CD4-positive, alpha-beta T cell treated with Interleukin-17A for 4 hours (primary cell): ENCODE data around the gene PGAP3.
"Not testable (repeated sequence)": the region's sequence is repeated elsewhere in the genome, so short reads cannot be mapped to it uniquely, and the experiment has no call there.

ENCODE experiments used
- DNase-seq: peaks from one replicate; pipeline ENCODE4 v3.0.0-alpha.2; 2020; ENCODE audit warnings: mixed read lengths

Gene PGAP3

DNA sequence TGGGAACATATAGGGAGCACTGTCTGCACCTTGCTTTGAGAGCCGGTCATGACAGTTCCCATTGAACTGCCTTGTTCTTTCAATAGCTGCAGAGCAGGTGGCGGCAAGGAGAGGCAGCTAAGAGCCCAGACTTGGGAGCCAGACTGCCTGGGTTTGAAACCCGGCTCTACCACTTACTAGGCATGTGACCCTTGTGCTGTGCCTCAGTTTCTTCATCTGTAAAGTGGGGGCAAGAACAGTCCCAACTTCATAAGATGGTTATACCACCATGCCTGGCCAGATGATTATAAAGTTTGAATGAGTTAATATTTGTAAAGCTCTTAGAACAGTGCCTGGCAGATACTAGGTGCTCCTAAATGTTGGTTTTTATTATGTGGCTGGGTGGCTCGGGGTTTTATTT lies 26.4 kb upstream of the PGAP3 start:
- DNase-seq, result no peak

DNA sequence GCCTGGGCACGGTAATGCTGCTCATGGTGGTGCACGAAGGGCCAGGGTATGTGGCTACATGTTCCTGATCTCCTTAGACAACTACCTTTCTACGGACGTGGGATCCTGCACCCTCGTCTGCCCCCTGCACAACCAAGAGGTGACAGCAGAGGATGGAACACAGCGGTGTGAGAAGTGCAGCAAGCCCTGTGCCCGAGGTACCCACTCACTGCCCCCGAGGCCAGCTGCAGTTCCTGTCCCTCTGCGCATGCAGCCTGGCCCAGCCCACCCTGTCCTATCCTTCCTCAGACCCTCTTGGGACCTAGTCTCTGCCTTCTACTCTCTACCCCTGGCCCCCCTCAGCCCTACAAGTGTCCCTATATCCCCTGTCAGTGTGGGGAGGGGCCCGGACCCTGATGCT lies 24.0 kb upstream of the PGAP3 start:
- DNase-seq, result no peak

DNA sequence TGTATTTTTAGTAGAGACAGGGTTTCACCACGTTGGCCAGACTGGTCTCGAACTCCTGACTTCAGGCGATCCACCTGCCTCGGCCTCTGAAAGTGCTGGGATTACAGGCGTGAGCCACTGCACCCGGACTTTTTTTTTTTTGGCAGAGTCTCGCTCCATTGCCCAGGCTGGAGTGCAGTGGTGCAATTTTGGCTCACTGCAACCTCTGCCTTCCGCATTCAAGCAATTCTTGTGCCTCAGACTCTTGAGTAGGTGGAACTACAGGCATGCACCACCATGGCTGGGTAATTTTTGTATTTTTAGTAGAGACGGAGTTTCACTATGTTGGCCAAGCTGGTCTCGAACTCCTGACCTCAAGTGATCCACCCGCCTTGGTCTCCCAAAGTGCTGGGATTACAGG lies 23.2 kb upstream of the PGAP3 start:
- not testable (repeated sequence) for DNase-seq

DNA sequence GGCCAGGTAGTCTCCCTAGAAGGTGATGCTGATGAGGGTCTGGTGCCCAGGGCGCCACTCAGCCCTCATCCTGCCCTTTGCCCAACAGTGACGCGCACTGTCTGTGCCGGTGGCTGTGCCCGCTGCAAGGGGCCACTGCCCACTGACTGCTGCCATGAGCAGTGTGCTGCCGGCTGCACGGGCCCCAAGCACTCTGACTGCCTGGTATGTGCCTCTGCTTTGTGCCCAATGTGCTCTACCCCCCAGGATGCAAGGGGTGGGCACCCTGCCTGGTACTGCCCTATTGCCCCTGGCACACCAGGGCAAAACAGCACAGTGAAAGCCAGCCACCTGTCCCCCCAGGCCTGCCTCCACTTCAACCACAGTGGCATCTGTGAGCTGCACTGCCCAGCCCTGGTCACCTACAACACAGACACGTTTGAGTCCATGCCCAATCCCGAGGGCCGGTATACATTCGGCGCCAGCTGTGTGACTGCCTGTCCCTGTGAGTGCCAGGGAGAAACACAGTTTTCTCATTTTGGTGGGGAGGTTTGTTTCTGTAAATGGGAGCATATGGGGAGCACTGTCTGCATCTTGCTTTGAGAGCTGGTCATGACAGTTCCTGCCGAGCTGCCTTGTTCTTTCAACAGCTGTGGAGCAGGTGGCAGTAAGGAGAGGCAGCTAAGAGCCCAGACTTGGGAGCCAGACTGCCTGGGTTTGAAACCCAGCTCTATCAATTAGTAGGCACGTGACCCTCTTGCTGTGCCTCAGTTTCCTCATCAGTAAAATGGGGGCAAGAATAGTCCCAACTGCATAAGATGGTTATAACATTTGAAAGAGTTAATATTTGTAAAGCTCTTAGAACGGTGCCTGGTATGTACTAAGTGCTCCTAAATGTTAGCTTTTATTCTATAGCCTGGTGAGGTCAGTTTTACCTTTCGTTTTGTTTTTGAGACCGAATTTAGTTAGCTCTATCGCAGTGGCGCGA lies 22.4 kb upstream of the PGAP3 start:
- no peak for DNase-seq

DNA sequence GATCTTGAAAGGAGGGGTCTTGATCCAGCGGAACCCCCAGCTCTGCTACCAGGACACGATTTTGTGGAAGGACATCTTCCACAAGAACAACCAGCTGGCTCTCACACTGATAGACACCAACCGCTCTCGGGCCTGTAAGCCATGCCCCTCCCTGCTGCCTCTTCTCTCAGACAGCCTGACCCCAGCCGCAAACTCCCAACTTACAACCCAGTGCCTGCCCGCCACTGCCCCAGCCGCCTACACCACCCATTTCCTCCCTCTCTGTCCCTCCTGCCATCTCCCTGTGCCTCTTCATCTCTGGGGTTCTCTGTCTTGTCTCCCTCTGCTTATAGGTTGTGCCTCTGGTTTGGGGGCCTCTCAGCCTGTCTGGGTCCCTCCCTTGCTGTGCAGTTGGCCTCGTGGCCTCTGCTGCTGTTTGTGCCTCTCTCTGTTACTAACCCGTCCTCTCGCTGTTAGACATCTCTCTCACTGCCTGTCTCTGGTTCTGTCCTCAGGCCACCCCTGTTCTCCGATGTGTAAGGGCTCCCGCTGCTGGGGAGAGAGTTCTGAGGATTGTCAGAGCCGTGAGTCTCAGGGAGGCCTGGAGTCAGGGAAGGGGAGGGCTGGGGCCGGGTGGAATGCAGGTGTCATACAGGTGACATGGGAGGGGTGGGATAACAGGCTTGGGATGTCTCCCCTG lies 21.6 kb upstream of the PGAP3 start:
- no peak for DNase-seq

DNA sequence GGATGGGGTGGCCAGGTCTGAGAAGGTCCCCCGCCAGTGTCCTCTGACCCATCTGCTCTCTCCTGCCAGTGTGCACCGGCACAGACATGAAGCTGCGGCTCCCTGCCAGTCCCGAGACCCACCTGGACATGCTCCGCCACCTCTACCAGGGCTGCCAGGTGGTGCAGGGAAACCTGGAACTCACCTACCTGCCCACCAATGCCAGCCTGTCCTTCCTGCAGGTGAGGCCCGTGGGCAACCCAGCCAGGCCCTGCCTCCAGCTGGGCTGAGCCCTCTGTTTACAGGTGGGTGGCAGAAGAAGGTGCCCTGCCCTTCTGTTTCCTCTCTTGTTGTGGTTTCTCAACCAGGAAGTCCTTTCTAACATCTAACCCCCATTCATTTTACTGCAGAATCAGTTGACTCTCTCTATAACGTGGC lies 19.1 kb upstream of the PGAP3 start:
- peak; percentile 37 for DNase-seq

DNA sequence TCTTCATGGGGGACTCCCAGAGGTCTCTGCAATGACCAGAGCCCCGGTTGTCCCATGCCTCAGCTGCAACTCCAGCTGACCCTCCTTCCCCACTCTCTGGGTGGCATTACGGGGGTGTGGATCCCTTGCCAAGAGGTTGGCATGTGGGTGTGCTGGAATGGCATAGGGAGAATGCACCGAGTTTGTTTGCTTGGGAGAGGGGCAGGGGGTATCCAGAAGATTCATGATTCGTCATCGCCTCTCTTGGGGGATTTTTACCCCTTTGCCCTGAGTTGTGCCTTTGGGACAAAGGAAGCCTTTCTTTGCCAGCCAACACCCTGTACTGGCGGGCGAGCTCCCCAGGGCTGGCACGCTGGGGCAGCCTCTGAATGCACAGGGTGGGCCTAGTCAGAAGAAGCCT lies 18.5 kb upstream of the PGAP3 start:
- no peak for DNase-seq

DNA sequence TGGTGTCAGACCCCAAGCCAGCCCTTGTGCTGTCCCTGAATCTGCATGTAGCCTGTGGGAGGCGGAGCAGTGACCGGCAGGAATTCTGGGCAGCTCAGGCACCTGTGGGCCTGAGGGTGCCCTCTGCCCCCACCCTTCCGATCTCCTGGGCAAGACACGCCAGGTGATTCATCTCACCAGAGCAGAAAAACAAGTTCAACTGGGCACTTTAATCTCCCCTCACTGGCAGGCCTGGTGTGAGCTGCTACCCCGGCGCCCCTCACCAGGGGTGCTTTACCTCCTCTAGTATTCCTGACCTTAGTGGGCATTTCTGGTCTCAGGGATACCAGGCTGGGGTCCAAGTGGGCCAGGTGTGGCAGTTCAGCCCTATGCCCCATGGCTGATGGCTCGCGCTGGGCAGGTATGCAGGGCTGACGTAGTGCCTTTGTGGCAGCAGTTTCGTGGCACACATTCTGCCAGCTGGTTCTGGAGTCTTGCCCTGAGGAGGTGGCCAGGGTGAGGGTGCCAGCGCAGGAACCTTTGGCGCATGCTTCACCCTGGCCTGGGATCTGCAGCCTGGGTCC lies 18.0 kb upstream of the PGAP3 start:
- DNase-seq, result no peak

DNA sequence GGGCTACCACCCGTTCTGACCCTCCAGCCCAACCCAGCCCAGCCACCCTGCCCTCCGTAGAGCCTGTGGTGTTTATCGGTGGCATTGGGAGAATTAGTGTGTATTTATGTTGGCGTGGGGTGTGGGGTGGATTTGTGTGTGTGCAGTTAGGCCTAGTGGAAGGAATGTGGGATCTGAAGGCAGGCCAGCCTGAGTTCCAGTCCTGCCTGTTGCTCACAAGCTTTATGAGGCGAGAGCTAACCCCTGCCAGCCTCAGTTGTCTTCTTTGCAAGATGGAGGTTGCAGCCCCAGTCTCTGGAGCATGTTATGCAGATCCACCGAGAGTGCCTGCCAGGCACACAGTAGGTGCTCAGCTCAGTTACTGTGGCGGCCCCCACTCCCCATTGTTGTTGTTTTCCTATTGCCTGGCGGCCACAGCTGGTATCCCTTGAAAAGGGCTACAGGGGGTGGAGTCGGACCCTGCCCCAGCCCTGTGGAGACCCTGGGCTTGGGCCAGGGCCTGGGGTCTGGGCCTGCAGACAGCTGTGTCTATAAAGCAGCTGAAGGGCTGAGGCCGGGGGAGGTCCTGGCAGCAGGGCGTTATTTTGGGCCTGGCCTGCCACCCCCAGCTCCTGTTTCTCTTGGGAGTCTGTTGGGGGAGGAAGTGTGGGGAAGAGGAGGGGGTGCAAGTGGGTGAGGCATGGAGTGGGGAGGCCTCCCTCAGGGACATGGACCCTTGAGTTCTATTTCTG lies 17.1 kb upstream of the PGAP3 start:
- DNase-seq, result no peak

DNA sequence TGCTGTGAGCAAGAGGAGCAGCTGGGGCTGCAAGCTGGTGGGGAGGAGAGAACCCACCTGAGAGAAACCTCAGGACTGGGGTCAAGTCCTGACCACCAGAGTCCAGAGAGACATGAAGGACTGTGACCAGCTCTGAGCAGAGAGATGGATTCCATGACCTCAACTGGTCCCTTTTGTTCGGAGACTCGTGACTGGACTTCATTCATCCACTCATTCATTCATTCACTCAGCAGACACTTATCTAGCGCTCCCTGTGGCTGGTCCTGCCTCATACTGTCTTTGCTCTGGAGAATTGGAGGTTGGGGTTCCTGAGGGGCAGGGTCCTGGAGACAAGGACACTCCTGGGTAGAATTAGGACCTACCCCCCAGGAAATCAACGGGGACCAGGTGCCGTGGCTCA lies 16.1 kb upstream of the PGAP3 start:
- DNase-seq, result no peak

DNA sequence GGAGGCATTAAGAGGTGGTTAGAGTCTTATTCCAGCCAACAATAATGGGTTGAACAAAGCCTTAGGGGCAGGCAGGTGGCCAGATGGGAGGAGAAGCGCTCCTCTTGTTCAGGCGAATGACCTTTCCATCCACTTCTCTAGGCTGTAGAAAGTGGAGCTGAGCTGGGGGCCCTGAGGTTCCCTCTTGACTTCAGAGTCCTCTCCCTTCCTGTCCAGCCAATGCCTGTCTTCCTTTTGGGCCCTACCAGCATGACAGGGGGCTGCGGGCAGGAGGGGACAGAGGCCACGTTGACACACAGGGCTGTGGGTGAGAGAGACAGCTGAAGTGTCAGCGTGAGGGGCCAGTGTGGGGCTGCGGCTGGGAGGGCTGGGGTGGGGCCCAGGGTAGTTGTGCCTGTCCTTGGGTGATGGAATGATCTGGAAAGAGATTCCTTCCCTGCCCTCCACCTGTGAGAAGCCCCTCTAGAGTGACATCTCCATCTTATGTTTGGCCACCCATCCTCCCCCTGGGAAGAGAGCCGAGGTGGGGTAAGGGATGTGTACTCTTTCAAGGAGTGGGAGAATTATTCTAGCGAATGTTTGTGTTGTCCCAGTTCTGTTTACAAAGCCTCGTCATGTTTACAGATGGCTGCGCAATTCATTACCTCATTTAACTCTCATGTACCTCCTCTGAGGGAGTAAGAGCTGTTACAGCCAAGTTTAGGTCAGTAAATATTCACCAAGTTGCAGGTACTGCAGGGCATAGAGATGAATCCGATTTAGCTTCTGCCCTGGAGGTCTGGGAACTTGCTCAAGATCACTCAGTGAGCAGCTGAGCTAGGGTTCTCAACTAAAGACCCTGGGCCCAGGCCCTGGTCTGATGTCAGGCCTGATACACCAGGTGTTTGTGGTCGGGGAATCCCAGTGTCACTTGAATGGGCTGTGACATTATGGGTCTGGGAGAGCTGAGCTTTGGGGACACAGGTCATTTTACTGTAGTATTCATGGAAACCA lies 15.3 kb upstream of the PGAP3 start:
- DNase-seq, result no peak

DNA sequence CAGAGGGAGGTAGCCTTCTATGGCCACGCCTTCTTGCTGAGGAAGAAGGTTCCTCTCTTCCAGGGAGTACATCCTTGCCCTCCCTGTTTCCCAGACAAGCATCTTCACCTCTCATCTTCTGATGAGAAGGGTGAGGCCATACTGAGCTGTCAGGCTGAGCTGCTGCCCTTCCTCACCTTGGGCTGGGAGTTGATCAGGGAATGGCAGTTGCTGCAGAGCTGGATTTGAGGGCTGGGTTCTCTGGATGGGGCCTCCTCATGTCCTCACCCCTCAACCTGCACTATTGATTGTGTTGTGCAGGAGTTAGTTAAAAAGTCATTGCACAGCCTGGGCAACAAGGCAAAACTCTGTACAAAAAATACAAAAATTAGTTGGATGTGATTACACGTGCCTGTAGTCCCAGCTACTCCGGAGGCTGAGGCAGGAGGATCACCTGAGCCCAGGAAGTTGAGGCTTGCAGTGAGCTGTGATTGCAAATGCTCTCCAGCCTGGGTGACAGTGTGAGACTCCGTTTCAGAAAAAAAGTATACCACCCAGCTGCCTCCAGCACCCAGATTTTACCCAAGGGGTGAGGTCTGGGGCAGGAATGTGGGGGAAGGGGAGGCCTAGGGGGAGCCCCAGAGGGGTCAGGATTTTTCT lies 14.0 kb upstream of the PGAP3 start:
- no peak for DNase-seq

DNA sequence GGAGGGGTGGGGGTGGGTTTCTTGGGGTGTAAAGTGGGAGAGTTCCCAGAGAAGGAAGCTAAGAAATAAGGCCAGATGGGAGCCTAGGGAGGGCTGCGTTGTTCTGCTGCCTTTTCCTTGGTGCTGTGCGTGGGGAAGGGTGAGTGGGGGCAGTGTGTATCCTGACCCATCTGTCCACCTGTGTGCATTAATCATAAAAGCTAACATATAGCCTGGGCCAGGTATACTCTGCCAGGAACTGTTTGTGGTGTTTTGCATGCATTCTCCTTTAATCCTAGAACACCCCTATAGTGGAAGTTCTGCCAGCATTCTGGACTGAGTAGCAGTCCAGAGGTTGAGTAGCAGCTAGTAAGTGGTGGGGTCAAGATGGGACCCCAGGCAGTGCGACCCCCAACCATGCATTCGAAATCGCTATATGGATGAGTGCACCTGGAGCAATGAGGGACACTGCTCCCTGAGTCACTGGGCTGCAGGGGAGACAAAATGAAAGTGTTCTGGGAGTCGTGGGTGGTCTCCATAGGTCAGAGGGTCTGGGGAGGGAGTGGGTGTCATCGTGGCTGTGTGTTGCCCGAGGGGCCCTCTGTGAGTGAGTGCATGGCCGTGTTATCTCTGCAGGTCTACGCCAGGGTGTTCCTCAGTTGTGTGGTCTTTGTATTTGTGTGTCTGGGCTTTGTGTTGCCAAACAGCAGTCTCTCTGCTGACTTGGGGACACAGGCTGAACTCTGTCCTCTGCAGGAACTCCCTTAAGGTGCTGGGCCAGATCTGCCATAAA lies 13.3 kb upstream of the PGAP3 start:
- no peak for DNase-seq

DNA sequence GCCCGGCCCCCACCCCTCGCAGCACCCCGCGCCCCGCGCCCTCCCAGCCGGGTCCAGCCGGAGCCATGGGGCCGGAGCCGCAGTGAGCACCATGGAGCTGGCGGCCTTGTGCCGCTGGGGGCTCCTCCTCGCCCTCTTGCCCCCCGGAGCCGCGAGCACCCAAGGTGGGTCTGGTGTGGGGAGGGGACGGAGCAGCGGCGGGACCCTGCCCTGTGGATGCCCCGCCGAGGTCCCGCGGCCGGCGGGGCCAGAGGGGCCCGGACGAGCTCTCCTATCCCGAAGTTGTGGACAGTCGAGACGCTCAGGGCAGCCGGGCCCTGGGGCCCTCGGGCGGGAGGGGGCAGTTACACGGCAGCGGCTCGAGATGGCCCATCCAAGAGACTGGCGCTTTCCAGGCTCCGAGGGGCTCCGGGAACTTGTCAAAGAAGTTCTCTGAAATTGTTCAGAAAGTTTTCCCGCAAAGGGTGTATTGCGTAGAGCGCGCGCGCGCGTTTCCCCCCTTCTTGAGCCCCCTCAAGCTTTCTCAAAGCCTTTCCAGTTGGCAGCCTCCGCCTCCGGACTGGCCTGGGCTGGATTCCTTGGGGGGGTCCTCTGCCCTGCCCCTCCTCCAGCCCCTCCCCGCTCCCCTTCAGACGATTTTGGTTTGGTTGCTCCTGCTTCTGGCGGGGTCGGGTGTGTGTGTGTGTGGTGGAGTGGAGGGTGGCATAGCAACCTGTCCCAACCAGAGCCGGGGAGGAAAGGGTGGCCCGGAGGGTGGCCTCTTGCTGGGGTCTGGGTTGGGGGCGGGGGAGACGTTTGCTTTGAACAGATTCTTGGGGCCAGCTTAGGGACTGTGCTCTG lies 12.5 kb upstream of the PGAP3 start:
- DNase-seq, result no peak

DNA sequence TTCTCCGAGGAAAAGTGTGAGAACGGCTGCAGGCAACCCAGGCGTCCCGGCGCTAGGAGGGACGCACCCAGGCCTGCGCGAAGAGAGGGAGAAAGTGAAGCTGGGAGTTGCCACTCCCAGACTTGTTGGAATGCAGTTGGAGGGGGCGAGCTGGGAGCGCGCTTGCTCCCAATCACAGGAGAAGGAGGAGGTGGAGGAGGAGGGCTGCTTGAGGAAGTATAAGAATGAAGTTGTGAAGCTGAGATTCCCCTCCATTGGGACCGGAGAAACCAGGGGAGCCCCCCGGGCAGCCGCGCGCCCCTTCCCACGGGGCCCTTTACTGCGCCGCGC lies 11.9 kb upstream of the PGAP3 start, which contains the start of gene ERBB2:
Gene ERBB2 (plus strand): TSS at position 247 of the 330 bp plus-strand sequence. CDS start 175 bp downstream, outside the sequence.
- DNase-seq, result no peak

DNA sequence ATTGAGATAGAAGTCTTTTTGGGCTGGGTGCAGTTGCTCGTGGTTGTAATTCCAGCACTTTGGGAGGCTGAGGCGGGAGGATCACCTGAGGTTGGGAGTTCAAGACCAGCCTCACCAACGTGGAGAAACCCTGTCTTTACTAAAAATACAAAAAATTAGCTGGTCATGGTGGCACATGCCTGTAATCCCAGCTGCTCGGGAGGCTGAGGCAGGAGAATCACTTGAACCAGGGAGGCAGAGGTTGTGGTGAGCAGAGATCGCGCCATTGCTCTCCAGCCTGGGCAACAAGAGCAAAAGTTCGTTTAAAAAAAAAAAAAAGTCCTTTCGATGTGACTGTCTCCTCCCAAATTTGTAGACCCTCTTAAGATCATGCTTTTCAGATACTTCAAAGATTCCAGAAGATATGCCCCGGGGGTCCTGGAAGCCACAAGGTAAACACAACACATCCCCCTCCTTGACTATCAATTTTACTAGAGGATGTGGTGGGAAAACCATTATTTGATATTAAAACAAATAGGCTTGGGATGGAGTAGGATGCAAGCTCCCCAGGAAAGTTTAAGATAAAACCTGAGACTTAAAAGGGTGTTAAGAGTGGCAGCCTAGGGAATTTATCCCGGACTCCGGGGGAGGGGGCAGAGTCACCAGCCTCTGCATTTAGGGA lies 11.4 kb upstream of the PGAP3 start:
- DNase-seq, result not testable (repeated sequence)

DNA sequence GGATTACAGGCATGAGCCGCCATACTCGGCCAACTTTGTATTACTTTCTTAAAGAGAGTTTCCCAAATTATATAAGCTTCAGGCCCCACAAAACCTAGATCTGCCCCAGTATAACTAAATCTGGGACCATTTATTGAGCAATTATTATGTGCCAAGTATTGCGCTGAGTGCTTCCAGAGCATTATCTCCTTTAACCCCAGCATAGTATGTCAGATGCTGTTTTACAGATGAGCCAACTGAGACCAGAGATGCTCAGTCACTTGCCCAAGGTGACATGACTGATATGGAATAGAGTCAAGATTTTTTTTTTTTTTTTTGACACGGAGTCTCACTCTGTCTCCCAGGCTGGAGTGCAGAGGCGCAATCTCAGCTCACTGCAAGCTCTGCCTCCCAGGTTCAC lies 10.1 kb upstream of the PGAP3 start:
- no peak for DNase-seq

DNA sequence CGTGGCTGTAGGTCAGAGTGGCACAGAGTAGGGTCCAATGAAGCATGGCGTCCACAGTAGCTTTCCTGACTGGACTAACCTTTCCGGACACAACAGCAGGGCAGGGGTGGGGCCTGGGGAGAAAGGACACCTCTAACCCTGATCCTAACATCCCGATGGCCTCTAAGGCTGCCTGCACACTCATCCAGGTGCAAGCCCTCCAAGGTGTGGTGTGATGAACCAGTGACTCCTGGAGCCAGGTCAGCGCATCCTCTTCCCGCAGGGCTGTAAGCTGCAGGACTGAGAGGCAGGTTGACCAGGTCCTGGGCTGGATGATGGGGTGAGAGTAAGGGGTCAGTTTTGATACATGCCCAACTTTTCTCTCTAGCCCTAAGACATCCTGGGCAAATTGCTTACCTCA lies 8.9 kb upstream of the PGAP3 start:
- no peak for DNase-seq

DNA sequence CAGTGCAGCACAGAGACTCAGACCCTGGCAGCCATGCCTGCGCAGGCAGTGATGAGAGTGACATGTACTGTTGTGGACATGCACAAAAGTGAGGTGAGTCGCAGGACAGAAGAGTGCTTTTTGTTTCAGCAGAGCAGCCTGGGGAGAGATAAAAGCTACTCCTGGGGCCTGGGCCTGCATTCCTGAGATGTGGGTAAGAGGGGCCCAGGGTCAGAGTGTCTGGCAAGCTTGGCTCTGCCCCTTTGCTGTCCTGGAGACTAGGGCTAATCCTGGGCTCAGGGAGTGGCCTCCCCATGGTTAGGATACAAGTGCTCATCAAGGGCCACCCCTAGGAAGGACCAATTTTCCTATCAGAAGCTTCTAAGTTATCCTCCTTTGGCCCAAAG lies 7.2 kb upstream of the PGAP3 start:
- no peak for DNase-seq
